Measurements from ENCODE around the gene MACO1. TPM values are rescaled to one million over a fixed set of nuclear protein-coding genes. Genes with fewer than 3 reads are reported as not detected.

Gene MACO1
- total and polyA plus RNA-seq, 2 of the 13 experiments (the other 11 are each of a cell fraction or from before 2014, with no cell fraction given): 9.7 to 17.0 TPM

DNA sequence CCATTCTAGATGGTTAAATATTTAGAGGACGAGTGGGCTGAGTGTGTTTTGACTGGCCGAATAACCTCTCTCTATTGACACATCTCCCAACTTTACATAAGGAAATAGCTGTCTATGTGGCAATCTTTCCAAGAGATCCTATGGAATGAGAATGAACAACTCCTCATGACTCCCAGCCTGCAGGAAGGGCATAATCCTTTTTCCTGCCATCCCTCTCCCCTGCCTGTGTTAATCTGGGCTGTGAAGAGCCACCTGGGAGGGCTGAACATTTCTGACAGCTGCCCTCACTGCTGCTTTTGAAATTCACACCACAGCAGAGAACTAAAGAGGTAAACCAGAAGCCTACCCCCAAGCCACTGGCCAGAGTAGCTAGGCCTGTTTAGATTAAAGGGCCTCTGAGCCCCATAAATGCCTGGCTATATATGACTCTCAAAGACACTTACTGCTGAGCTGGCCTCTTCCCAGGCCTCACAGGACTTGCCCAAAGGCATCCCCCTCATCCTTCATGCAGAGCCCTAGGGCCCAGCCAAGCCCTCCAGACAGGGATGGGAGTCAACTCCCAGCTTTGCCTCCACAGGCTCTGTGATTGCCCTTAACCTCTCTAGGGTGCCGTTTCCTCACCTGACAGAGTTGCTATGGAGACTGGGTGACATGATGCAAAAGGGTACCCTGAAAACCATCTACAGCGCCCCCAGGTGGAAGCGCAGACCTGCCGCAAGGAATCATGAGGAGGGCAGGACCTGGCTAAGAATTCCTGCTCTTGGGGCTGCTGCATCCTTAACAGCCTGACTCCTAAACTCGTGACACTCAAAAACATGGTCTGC, 70.8 kb downstream of the MACO1 start:
- no peak overlapping the region for H2AFZ ChIP-seq (ENCODE audit: low read length)
- H3K9me3 ChIP-seq (ENCODE audit: low read length): no peaks in the 10 kb centered on the region
- intact Hi-C loops (cut with micrococcal nuclease; ENCODE audit: unreplicated experiment) (no loop called here), in situ Hi-C loops (cut with HindIII; ENCODE audit: extremely low pct_ligation_motif_present, low pct_unique_long_range_greater_than_20kb) (loop anchor here (25.0 kb wide), 1 partner anchor 89 kb away; the partner anchor contains the start of gene RHCE)
- H3K9ac ChIP-seq (ENCODE audit: insufficient read depth, low read depth, low read length): no peak overlapping the region
- no peaks in the 10 kb centered on the region for H4K20me1 ChIP-seq (ENCODE audit: insufficient read depth, low read length)
- H3K36me3 ChIP-seq (replicated peaks in 1 of 2; ENCODE audit: control insufficient read depth in 1 of 2, insufficient read depth in 2 of 2, low read length in 2 of 2): peaks cover 11 to 17% of the 10 kb centered on the region in 2 experiments; a peak in 3 of 5 replicates
- FAIRE-seq: peak; percentile 61
- DNase-seq (ENCODE audit: low spot score): peak; percentile 81
- peak overlapping the region; percentile 19 for H3K27ac ChIP-seq (ENCODE audit: extremely low read length, insufficient read depth, low read length)
- POLR2A ChIA-PET: interaction anchor here (1.0 kb wide), 1 partner anchor 19 kb away, joined by 4 read pairs; no protein-coding TSS in a partner anchor
- peak; percentile 75 for ATAC-seq
- no peaks in the 10 kb centered on the region; a peak in 1 of 5 replicates for H3K27me3 ChIP-seq (ENCODE audit: control insufficient read depth in 1 of 2, insufficient read depth in 2 of 2, low read length in 2 of 2)
- CTCF ChIA-PET (ENCODE audit: low intra/inter-chr PET ratio, low total read pairs): no interaction called here
- H3K4me1 ChIP-seq (ENCODE audit: insufficient read depth, low read length): peaks cover 24% of the 10 kb centered on the region
- 55% methylated on average over 6 of the region's 7 CpGs for WGBS (ENCODE audit: low lambda C conversion rate)
- H3K4me3 ChIP-seq (replicated peaks in 1 of 3; ENCODE audit: insufficient read depth in 1 of 3, low read depth in 2 of 3, low read length in 3 of 3): no peak overlapping the region
- peak overlapping the region; percentile 25; the same call in 1 of the 2 replicates for H3K4me2 ChIP-seq (ENCODE audit: low read depth, low read length)
- no peaks in the 10 kb centered on the region for H3K79me2 ChIP-seq (ENCODE audit: insufficient read depth, low read length)
- no TSS peak for BruUV-seq (replicated peaks)
- no peak for TF ChIP-seq ZSCAN31 (CRISPR knock-in tag; IDR thresholded peaks at IDR 0.05; ENCODE audit: low read depth)
- TF ChIP-seq, protein P1, sequence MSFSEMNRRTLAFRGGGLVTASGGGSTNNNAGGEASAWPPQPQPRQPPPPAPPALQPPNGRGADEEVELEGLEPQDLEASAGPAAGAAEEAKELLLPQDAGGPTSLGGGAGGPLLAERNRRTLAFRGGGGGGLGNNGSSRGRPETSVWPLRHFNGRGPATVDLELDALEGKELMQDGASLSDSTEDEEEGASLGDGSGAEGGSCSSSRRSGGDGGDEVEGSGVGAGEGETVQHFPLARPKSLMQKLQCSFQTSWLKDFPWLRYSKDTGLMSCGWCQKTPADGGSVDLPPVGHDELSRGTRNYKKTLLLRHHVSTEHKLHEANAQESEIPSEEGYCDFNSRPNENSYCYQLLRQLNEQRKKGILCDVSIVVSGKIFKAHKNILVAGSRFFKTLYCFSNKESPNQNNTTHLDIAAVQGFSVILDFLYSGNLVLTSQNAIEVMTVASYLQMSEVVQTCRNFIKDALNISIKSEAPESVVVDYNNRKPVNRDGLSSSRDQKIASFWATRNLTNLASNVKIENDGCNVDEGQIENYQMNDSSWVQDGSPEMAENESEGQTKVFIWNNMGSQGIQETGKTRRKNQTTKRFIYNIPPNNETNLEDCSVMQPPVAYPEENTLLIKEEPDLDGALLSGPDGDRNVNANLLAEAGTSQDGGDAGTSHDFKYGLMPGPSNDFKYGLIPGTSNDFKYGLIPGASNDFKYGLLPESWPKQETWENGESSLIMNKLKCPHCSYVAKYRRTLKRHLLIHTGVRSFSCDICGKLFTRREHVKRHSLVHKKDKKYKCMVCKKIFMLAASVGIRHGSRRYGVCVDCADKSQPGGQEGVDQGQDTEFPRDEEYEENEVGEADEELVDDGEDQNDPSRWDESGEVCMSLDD (CRISPR knock-in tag; IDR thresholded peaks at IDR 0.05; ENCODE audit: borderline replicate concordance): no peak
- no peak for TF ChIP-seq HBP1 (CRISPR knock-in tag; IDR thresholded peaks at IDR 0.05; ENCODE audit: low read depth)
- TF ChIP-seq EEA1 (CRISPR knock-in tag; IDR thresholded peaks at IDR 0.05; ENCODE audit: borderline replicate concordance): no peak
- TF ChIP-seq, protein P2, sequence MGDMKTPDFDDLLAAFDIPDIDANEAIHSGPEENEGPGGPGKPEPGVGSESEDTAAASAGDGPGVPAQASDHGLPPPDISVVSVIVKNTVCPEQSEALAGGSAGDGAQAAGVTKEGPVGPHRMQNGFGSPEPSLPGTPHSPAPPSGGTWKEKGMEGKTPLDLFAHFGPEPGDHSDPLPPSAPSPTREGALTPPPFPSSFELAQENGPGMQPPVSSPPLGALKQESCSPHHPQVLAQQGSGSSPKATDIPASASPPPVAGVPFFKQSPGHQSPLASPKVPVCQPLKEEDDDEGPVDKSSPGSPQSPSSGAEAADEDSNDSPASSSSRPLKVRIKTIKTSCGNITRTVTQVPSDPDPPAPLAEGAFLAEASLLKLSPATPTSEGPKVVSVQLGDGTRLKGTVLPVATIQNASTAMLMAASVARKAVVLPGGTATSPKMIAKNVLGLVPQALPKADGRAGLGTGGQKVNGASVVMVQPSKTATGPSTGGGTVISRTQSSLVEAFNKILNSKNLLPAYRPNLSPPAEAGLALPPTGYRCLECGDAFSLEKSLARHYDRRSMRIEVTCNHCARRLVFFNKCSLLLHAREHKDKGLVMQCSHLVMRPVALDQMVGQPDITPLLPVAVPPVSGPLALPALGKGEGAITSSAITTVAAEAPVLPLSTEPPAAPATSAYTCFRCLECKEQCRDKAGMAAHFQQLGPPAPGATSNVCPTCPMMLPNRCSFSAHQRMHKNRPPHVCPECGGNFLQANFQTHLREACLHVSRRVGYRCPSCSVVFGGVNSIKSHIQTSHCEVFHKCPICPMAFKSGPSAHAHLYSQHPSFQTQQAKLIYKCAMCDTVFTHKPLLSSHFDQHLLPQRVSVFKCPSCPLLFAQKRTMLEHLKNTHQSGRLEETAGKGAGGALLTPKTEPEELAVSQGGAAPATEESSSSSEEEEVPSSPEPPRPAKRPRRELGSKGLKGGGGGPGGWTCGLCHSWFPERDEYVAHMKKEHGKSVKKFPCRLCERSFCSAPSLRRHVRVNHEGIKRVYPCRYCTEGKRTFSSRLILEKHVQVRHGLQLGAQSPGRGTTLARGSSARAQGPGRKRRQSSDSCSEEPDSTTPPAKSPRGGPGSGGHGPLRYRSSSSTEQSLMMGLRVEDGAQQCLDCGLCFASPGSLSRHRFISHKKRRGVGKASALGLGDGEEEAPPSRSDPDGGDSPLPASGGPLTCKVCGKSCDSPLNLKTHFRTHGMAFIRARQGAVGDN (CRISPR knock-in tag; IDR thresholded peaks at IDR 0.05): no peak
- TF ChIP-seq U2AF2 (IDR thresholded peaks at IDR 0.05; ENCODE audit: low read depth, low read length): no peak
- TF ChIP-seq, protein P3, sequence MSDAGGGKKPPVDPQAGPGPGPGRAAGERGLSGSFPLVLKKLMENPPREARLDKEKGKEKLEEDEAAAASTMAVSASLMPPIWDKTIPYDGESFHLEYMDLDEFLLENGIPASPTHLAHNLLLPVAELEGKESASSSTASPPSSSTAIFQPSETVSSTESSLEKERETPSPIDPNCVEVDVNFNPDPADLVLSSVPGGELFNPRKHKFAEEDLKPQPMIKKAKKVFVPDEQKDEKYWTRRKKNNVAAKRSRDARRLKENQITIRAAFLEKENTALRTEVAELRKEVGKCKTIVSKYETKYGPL (CRISPR knock-in tag; IDR thresholded peaks at IDR 0.05): no peak
- no peak for TF ChIP-seq YEATS4 (CRISPR knock-in tag; IDR thresholded peaks at IDR 0.05; ENCODE audit: borderline replicate concordance)
- TF ChIP-seq, protein P4, sequence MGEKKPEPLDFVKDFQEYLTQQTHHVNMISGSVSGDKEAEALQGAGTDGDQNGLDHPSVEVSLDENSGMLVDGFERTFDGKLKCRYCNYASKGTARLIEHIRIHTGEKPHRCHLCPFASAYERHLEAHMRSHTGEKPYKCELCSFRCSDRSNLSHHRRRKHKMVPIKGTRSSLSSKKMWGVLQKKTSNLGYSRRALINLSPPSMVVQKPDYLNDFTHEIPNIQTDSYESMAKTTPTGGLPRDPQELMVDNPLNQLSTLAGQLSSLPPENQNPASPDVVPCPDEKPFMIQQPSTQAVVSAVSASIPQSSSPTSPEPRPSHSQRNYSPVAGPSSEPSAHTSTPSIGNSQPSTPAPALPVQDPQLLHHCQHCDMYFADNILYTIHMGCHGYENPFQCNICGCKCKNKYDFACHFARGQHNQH (CRISPR knock-in tag; IDR thresholded peaks at IDR 0.05): peak; percentile 44; the same call in 1 of the 2 replicates
- no peak for TF ChIP-seq PTBP1 (IDR thresholded peaks at IDR 0.05; ENCODE audit: low read depth, low read length, poor library complexity, severe bottlenecking)
- no peak for TF ChIP-seq ARNT (IDR thresholded peaks at IDR 0.05)

Data from HepG2 (cell line).